H1 (cell line): ENCODE data around the gene RBCK1. TPM values are rescaled to one million over a fixed set of nuclear protein-coding genes. Genes with fewer than 3 reads are reported as not detected.

Experiments used
- CTCF ChIA-PET: fragments of 300-600 bp; sonication (Branson Sonifier 250); formaldehyde crosslinking; loops from one replicate; lab custom pipeline; 2021; ENCODE audit not compliant: partially characterized antibody; lab: Charles Lee
- POLR2A ChIA-PET: fragments of 300-600 bp; sonication (Branson Sonifier 250); formaldehyde crosslinking; loops from one replicate; lab custom pipeline; 2021; ENCODE audit warnings: inconsistent platforms; ENCODE audit not compliant: partially characterized antibody; lab: Charles Lee
- DNase-seq, 2 experiments: peaks; one replicate each; pipeline versions ENCODE4 v3.0.0 to v3.0.0-alpha.2; 2010 to 2022; ENCODE audit warnings: low spot score in 2 of 2, low read depth in 1 of 2, mixed read lengths in 1 of 2
- FAIRE-seq: peaks from 2 replicates; lab custom pipeline; 2011; peaks lifted over from hg19 to GRCh38; lab: Jason Lieb, UNC
- H2AFZ ChIP-seq: 2 replicates; pipeline ENCODE4 v1.8.1; 2012; ENCODE audit warnings: low read length, inconsistent platforms
- H2AK5ac ChIP-seq: 2 replicates; pipeline ENCODE4 v1.6.1; 2013; ENCODE audit warnings: low read depth, low read length
- H2BK120ac ChIP-seq: replicated peaks from 2 replicates; pipeline ENCODE3; 2013; ENCODE audit warnings: low read depth, low read length, inconsistent platforms
- H2BK12ac ChIP-seq: 2 replicates; pipeline ENCODE4 v1.6.1; 2013; ENCODE audit warnings: low read depth, low read length
- H2BK15ac ChIP-seq: 2 replicates; pipeline ENCODE4 v1.6.1; 2013; ENCODE audit warnings: low read length
- H2BK20ac ChIP-seq: 2 replicates; pipeline ENCODE4 v1.6.1; 2013; ENCODE audit warnings: low read length
- H2BK5ac ChIP-seq: 2 replicates; pipeline ENCODE4 v1.6.1; 2013; ENCODE audit warnings: low read depth, low read length
- H3K14ac ChIP-seq: 2 replicates; pipeline ENCODE4 v1.6.1; 2013; ENCODE audit warnings: inconsistent platforms; ENCODE audit not compliant: insufficient read length
- H3K18ac ChIP-seq: 2 replicates; pipeline ENCODE4 v1.6.1; 2013; ENCODE audit warnings: low read length; ENCODE audit errors: extremely low read depth
- H3K23ac ChIP-seq: 2 replicates; pipeline ENCODE4 v1.6.1; 2013; ENCODE audit warnings: inconsistent platforms; ENCODE audit not compliant: insufficient read length
- H3K23me2 ChIP-seq: 2 replicates; pipeline ENCODE4 v1.6.1; 2013; ENCODE audit warnings: low read depth, low read length
- H3K27ac ChIP-seq: 2 replicates; pipeline ENCODE4 v1.6.1; 2011; ENCODE audit warnings: low read depth, low read length, inconsistent platforms
- H3K27me3 ChIP-seq, 4 experiments: replicated peaks in 1 of 4; 1 replicate in 1 of 4; 2 replicates in 3 of 4; pipeline versions ENCODE4 v1.6.1 to v1.8.1; 2011 to 2013; ENCODE audit warnings: low read length in 3 of 4, mild to moderate bottlenecking in 3 of 4, inconsistent platforms in 2 of 4, mixed read lengths in 2 of 4, moderate library complexity in 1 of 4; ENCODE audit not compliant: control insufficient read depth in 3 of 4, insufficient read depth in 3 of 4; ENCODE audit errors: extremely low read depth in 1 of 4
- H3K36me3 ChIP-seq, 4 experiments: 2 replicates each; pipeline versions ENCODE4 v1.6.1 to v1.8.1; 2011 to 2013; ENCODE audit warnings: mild to moderate bottlenecking in 4 of 4, low read length in 3 of 4, moderate library complexity in 2 of 4, control low read depth in 1 of 4, inconsistent platforms in 1 of 4; ENCODE audit not compliant: insufficient read depth in 4 of 4, control insufficient read depth in 2 of 4
- H3K4ac ChIP-seq: replicated peaks from 2 replicates; pipeline ENCODE3; 2013; ENCODE audit warnings: low read length, low read depth, mixed read lengths, inconsistent platforms; ENCODE audit not compliant: insufficient read length
- H3K4me1 ChIP-seq, 4 experiments: replicated peaks in 1 of 4; 1 replicate in 1 of 4; 2 replicates in 3 of 4; pipeline versions ENCODE4 v1.6.1 to v1.8.1; 2011 to 2013; ENCODE audit warnings: low read length in 3 of 4, inconsistent platforms in 2 of 4, mixed read lengths in 1 of 4; ENCODE audit not compliant: insufficient read depth in 4 of 4, control insufficient read depth in 3 of 4
- H3K4me2 ChIP-seq, 2 experiments: 2 replicates each; pipeline versions ENCODE4 v1.6.1 to v1.8.1; 2011 to 2013; ENCODE audit warnings: low read depth in 2 of 2, low read length in 2 of 2, control low read depth in 1 of 2, inconsistent platforms in 1 of 2, mild to moderate bottlenecking in 1 of 2; ENCODE audit not compliant: insufficient read depth in 1 of 2
- H3K4me3 ChIP-seq, 4 experiments: fragments of 200-600, 300-600 bp in 1 of 4; sonication (generic), shearing (Covaris generic), sonication (Bioruptor Twin) in 1 of 4; 2 replicates each; pipeline versions ENCODE4 v1.5.1 to v1.8.1; 2011 to 2016; ENCODE audit warnings: low read length in 4 of 4, low read depth in 3 of 4, control low read depth in 2 of 4, inconsistent platforms in 2 of 4, mild to moderate bottlenecking in 2 of 4, mixed read lengths in 1 of 4, moderate library complexity in 1 of 4; ENCODE audit not compliant: insufficient read depth in 2 of 4; ENCODE audit errors: extremely low read depth in 1 of 4
- H3K56ac ChIP-seq: replicated peaks from 2 replicates; pipeline ENCODE3; 2013; ENCODE audit warnings: low read depth, mild to moderate bottlenecking, mixed read lengths, low read length, inconsistent platforms; ENCODE audit not compliant: insufficient read length
- H3K79me1 ChIP-seq: 2 replicates; pipeline ENCODE4 v1.6.1; 2013; ENCODE audit warnings: low read depth, low read length, control low read depth
- H3K79me2 ChIP-seq, 2 experiments: 2 replicates each; pipeline versions ENCODE4 v1.6.1 to v1.8.1; 2012 to 2013; ENCODE audit warnings: low read length in 2 of 2, mild to moderate bottlenecking in 2 of 2, inconsistent platforms in 1 of 2; ENCODE audit not compliant: insufficient read depth in 2 of 2, control insufficient read depth in 1 of 2
- H3K9ac ChIP-seq, 4 experiments: replicated peaks in 1 of 4; 1 replicate in 1 of 4; 2 replicates in 3 of 4; pipeline versions ENCODE4 v1.6.1 to v1.8.1; 2011 to 2013; ENCODE audit warnings: low read depth in 3 of 4, low read length in 3 of 4, control low read depth in 2 of 4, mild to moderate bottlenecking in 2 of 4, moderate library complexity in 2 of 4, inconsistent platforms in 1 of 4; ENCODE audit errors: extremely low read depth in 1 of 4
- H3K9me3 ChIP-seq, 2 experiments: 2 replicates each; pipeline versions ENCODE4 v1.6.1 to v1.8.1; 2012 to 2013; ENCODE audit warnings: mild to moderate bottlenecking in 2 of 2, moderate library complexity in 2 of 2, control low read depth in 1 of 2, inconsistent platforms in 1 of 2, low read depth in 1 of 2, low read length in 1 of 2, mixed read lengths in 1 of 2; ENCODE audit not compliant: insufficient read depth in 2 of 2
- H4K20me1 ChIP-seq, 2 experiments: replicated peaks in 1 of 2; 2 replicates each; pipeline versions ENCODE3 to v1.8.1; 2011 to 2013; ENCODE audit warnings: inconsistent platforms in 2 of 2, low read length in 2 of 2, mild to moderate bottlenecking in 1 of 2; ENCODE audit not compliant: insufficient read depth in 2 of 2, control insufficient read depth in 1 of 2
- H4K5ac ChIP-seq: 2 replicates; pipeline ENCODE4 v1.6.1; 2013; ENCODE audit warnings: low read length, low read depth, mixed read lengths, inconsistent platforms; ENCODE audit not compliant: insufficient read length
- H4K8ac ChIP-seq: 2 replicates; pipeline ENCODE4 v1.8.0; 2013; ENCODE audit warnings: mild to moderate bottlenecking, moderate library complexity, low read length, inconsistent platforms; ENCODE audit not compliant: insufficient read depth; ENCODE audit errors: extremely low read depth
- H4K91ac ChIP-seq: replicated peaks from 2 replicates; pipeline ENCODE3; 2013; ENCODE audit warnings: low read length, mixed read lengths, inconsistent platforms; ENCODE audit not compliant: insufficient read length
- ATF2 ChIP-seq: IDR thresholded peaks from 2 replicates; pipeline ENCODE4 v1.6.1; 2012; ENCODE audit warnings: low read length, inconsistent platforms
- BACH1 ChIP-seq: IDR thresholded peaks from 2 replicates; pipeline ENCODE4 v1.6.1; 2012; ENCODE audit warnings: low read length, improper control_type of control experiment
- BRCA1 ChIP-seq: IDR thresholded peaks from 2 replicates; pipeline ENCODE4 v1.6.1; 2012; ENCODE audit warnings: low read depth, low read length, improper control_type of control experiment
- NANOG ChIP-seq: IDR thresholded peaks from 2 replicates; pipeline ENCODE4 v1.6.1; 2011; ENCODE audit warnings: low read length, low read depth, mild to moderate bottlenecking, inconsistent platforms; ENCODE audit not compliant: insufficient read depth, poor library complexity, severe bottlenecking
- NRF1 ChIP-seq: IDR thresholded peaks from 2 replicates; pipeline ENCODE4 v1.6.1; 2011; ENCODE audit warnings: mild to moderate bottlenecking, low read depth, low read length, improper control_type of control experiment
- PHF8 ChIP-seq: fragments of 200-600 bp; sonication (generic); conservative IDR thresholded peaks from 2 replicates; pipeline ENCODE4 v1.7.1; 2012; ENCODE audit warnings: low read depth, mild to moderate bottlenecking, inconsistent platforms, low read length, moderate library complexity
- POU5F1 ChIP-seq: IDR thresholded peaks from 2 replicates; pipeline ENCODE4 v1.6.1; 2011; ENCODE audit warnings: low read depth, mild to moderate bottlenecking, low read length, moderate library complexity
- RNF2 ChIP-seq: fragments of 200-900, 300-1000 bp; sonication (generic); IDR thresholded peaks from 2 replicates; pipeline ENCODE4 v1.7.1; 2016; ENCODE audit warnings: borderline replicate concordance, low read depth, mild to moderate bottlenecking, antibody characterized with exemption, low read length; ENCODE audit not compliant: poor library complexity, severe bottlenecking; ENCODE audit errors: missing control alignments
- SP2 ChIP-seq: IDR thresholded peaks from 2 replicates; pipeline ENCODE4 v1.6.1; 2012; ENCODE audit warnings: mild to moderate bottlenecking, low read length, inconsistent platforms
- TBP ChIP-seq: IDR thresholded peaks from 2 replicates; pipeline ENCODE4 v1.6.1; 2011; ENCODE audit warnings: low read depth, low read length, improper control_type of control experiment
- WGBS, 2 experiments: shearing (Covaris generic) in 1 of 2; methylation state at CpG; one replicate each; pipeline versions ENCODE4 v1.1.6 to v1.1.7; 2013 to 2015; ENCODE audit warnings: low lambda C conversion rate in 2 of 2, mixed read lengths in 2 of 2, inconsistent platforms in 1 of 2, low coverage in 1 of 2, missing lambda C conversion rate in 1 of 2; ENCODE audit not compliant: insufficient replicate concordance in 2 of 2, insufficient coverage in 1 of 2, insufficient read length in 1 of 2; ENCODE audit errors: extremely low coverage in 1 of 2, missing lambda C conversion rate in 1 of 2; 5-methylcytosine and 5-hydroxymethylcytosine counted together
- polyA plus RNA-seq, 7 experiments: library from polyadenylated mRNA; depleted of rRNA in 3 of 7; stranded (reverse) in 5 of 7; unstranded in 2 of 7; fragments of >200 nt in 5 of 7; fragments of 200-250 nt in 2 of 7; gene quantifications; 1 replicate in 5 of 7; 2 replicates in 1 of 7; 4 replicates in 1 of 7; pipeline versions ENCODE4 v1.2.1 to v1.2.3, GENCODE V29; 2011 to 2013; ENCODE audit warnings: missing spikeins in 2 of 7, mixed read lengths in 2 of 7
- total RNA-seq: library from RNA; stranded (reverse); fragmentation: NEBNext Ultra II Directional; extraction: Animal tissue kit (Norgen Biotek cat#: 25700); gene quantifications from 2 replicates; pipeline ENCODE4 v1.2.1, GENCODE V29; 2021

Gene RBCK1
- total and polyA plus RNA-seq, 2 of the 8 experiments (the other 6 are each of a cell fraction or from before 2014, with no cell fraction given), result 43.1 to 54.7 TPM

GRCh38 chr20:363319-364078 lies 44.6 kb upstream of the RBCK1 start:
- Histone ChIP-seq H3K79me2 (no peaks in the 10 kb centered on the region), H2BK20ac (no peak overlapping the region), H3K14ac (no peak overlapping the region), H3K56ac (no peak overlapping the region), H3K27me3 (no peaks in the 10 kb centered on the region), H2AFZ (no peak overlapping the region), H3K79me1 (no peaks in the 10 kb centered on the region), H3K4me3 (no peak overlapping the region), H3K36me3 (no peaks in the 10 kb centered on the region), H4K20me1 (no peaks in the 10 kb centered on the region), H2BK12ac (peak overlapping the region; percentile 92), H3K23ac (no peak overlapping the region), H3K9me3 (no peaks in the 10 kb centered on the region), H3K4me1 (no peaks in the 10 kb centered on the region; a peak in 2 of 7 replicates), H3K4ac (no peak overlapping the region), H3K18ac (no peak overlapping the region), H2BK120ac (no peak overlapping the region), H4K91ac (peak overlapping the region; percentile 13), H2BK5ac (peak overlapping the region; percentile 27), H2BK15ac (no peak overlapping the region), H4K8ac (no peak overlapping the region), H3K4me2 (no peak overlapping the region), H3K27ac (no peak overlapping the region), H2AK5ac (peak overlapping the region; percentile 84), H3K23me2 (no peaks in the 10 kb centered on the region), H3K9ac (no peak overlapping the region), H4K5ac (no peak overlapping the region)
- FAIRE-seq (no peak), DNase-seq (no peak)
- ChIA-PET POLR2A (interaction anchor here (0.7 to 14.7 kb wide), 10 partner anchors 9 to 603 kb away, joined by 3 to 172 read pairs (median 4); partner anchors contain the start of genes CSNK2A1 and TRIB3), CTCF (interaction anchor here (0.6 to 4.1 kb wide), 16 partner anchors 9 to 405 kb away, joined by 3 to 20 read pairs (median 3); partner anchors contain the start of gene SLC52A3)
- WGBS, 2 experiments, result 90% methylated on average over 13 of the region's 13 CpGs; no CpG with 5 or more reads in 1 of the 2 experiments
- TF ChIP-seq POU5F1, result no peak
- no peak for TF ChIP-seq NANOG
- TF ChIP-seq PHF8, result no peak
- TF ChIP-seq NRF1, result no peak
- no peak for TF ChIP-seq BACH1
- no peak for TF ChIP-seq RNF2
- no peak for TF ChIP-seq TBP
- TF ChIP-seq SP2, result no peak
- no peak for TF ChIP-seq ATF2
- TF ChIP-seq BRCA1, result no peak
